Ectodermal cell (in vitro differentiated cells): Measurements from ENCODE around the gene JPT2.

Experiments used
- H3K27ac ChIP-seq: 2 replicates; pipeline ENCODE4 v1.7.0; 2013; ENCODE audit warnings: mild to moderate bottlenecking, low read depth, low read length; ENCODE audit not compliant: insufficient read depth, poor library complexity, severe bottlenecking
- H3K27me3 ChIP-seq: 2 replicates; pipeline ENCODE4 v1.7.0; 2013; ENCODE audit warnings: mild to moderate bottlenecking, low read length; ENCODE audit not compliant: insufficient read depth, control insufficient read depth, poor library complexity, severe bottlenecking
- H3K36me3 ChIP-seq: one replicate; pipeline ENCODE4 v1.7.0; 2013; ENCODE audit warnings: low read length; ENCODE audit not compliant: control insufficient read depth, insufficient read depth
- H3K4me1 ChIP-seq: one replicate; pipeline ENCODE4 v1.7.0; 2013; ENCODE audit warnings: low read length; ENCODE audit not compliant: control insufficient read depth, insufficient read depth
- H3K4me3 ChIP-seq: 2 replicates; pipeline ENCODE4 v1.7.0; 2013; ENCODE audit warnings: low read depth, low read length, control low read depth; ENCODE audit not compliant: insufficient read depth
- H3K9me3 ChIP-seq: 2 replicates; pipeline ENCODE4 v1.7.0; 2013; ENCODE audit warnings: mild to moderate bottlenecking, low read length, moderate library complexity; ENCODE audit not compliant: control insufficient read depth
- WGBS, 2 experiments: methylation state at CpG; one replicate each; pipeline ENCODE4 v1.1.7; 2013; ENCODE audit warnings: missing lambda C conversion rate in 2 of 2; 5-methylcytosine and 5-hydroxymethylcytosine counted together

The JPT2 gene

GRCh38 chr16:1651094-1651973 is 26.7 kb upstream of the JPT2 start:
- Histone ChIP-seq H3K4me3 (no peak overlapping the region), H3K27me3 (no peaks in the 10 kb centered on the region), H3K27ac (no peak overlapping the region), H3K9me3 (no peaks in the 10 kb centered on the region), H3K4me1 (no peaks in the 10 kb centered on the region), H3K36me3 (peaks cover 33% of the 10 kb centered on the region)
- WGBS, 2 experiments: 95% methylated on average over 12 of the region's 12 CpGs

- peaks cover 33% of the 10 kb centered on the region for H3K36me3 ChIP-seq
- no peaks in the 10 kb centered on the region for H3K9me3 ChIP-seq
- WGBS, 2 experiments: 95 to 100% methylated on average over 1 of the region's 1 CpG
- no peak overlapping the region for H3K27ac ChIP-seq
- H3K4me3 ChIP-seq: no peak overlapping the region
- H3K27me3 ChIP-seq: no peaks in the 10 kb centered on the region
- H3K4me1 ChIP-seq: no peaks in the 10 kb centered on the region
Measured at GRCh38 chr16:1651974-1652312, 26.1 kb upstream of the JPT2 start.

- WGBS, 2 experiments: 96 to 97% methylated on average over 15 of the region's 15 CpGs
- Histone ChIP-seq H3K27me3 (no peaks in the 10 kb centered on the region), H3K4me3 (no peak overlapping the region), H3K9me3 (no peaks in the 10 kb centered on the region), H3K27ac (no peak overlapping the region), H3K36me3 (peaks cover 33% of the 10 kb centered on the region), H3K4me1 (no peaks in the 10 kb centered on the region)
Measured at GRCh38 chr16:1653023-1653422, 25.1 kb upstream of the JPT2 start.

- no peaks in the 10 kb centered on the region for H3K27me3 ChIP-seq
- WGBS, 2 experiments: 94 to 97% methylated on average over 32 of the region's 32 CpGs
- no peak overlapping the region for H3K27ac ChIP-seq
- H3K4me1 ChIP-seq: no peaks in the 10 kb centered on the region
- no peaks in the 10 kb centered on the region for H3K9me3 ChIP-seq
- peaks cover 33% of the 10 kb centered on the region for H3K36me3 ChIP-seq
- no peak overlapping the region for H3K4me3 ChIP-seq
Measured at GRCh38 chr16:1654505-1655268, 23.4 kb upstream of the JPT2 start.

GRCh38 chr16:1655269-1655807 is 22.7 kb upstream of the JPT2 start:
- Histone ChIP-seq H3K36me3 (peaks cover 40% of the 10 kb centered on the region), H3K4me3 (no peak overlapping the region), H3K27me3 (no peaks in the 10 kb centered on the region), H3K27ac (no peak overlapping the region), H3K9me3 (no peaks in the 10 kb centered on the region), H3K4me1 (no peaks in the 10 kb centered on the region)
- 95 to 96% methylated on average over 16 of the region's 16 CpGs for WGBS, 2 experiments

GRCh38 chr16:1655909-1656807 is 21.9 kb upstream of the JPT2 start:
- Histone ChIP-seq H3K27me3 (no peaks in the 10 kb centered on the region), H3K27ac (no peak overlapping the region), H3K9me3 (no peaks in the 10 kb centered on the region), H3K36me3 (peaks cover 41% of the 10 kb centered on the region), H3K4me1 (no peaks in the 10 kb centered on the region), H3K4me3 (no peak overlapping the region)
- 95% methylated on average over 52 of the region's 52 CpGs for WGBS, 2 experiments

GRCh38 chr16:1656808-1657617 is 21.1 kb upstream of the JPT2 start:
- no peaks in the 10 kb centered on the region for H3K27me3 ChIP-seq
- peaks cover 43% of the 10 kb centered on the region for H3K36me3 ChIP-seq
- H3K4me1 ChIP-seq: no peaks in the 10 kb centered on the region
- no peak overlapping the region for H3K4me3 ChIP-seq
- no peaks in the 10 kb centered on the region for H3K9me3 ChIP-seq
- 94 to 95% methylated on average over 24 of the region's 24 CpGs for WGBS, 2 experiments
- no peak overlapping the region for H3K27ac ChIP-seq

GRCh38 chr16:1657841-1658240 is 20.2 kb upstream of the JPT2 start:
- WGBS, 2 experiments: 96 to 97% methylated on average over 13 of the region's 13 CpGs

GRCh38 chr16:1659031-1659430 is 19.0 kb upstream of the JPT2 start:
- WGBS, 2 experiments: 95 to 96% methylated on average over 4 to 5 of the region's 5 CpGs
- Histone ChIP-seq H3K27ac (no peak overlapping the region), H3K4me1 (no peaks in the 10 kb centered on the region), H3K36me3 (peaks cover 45% of the 10 kb centered on the region), H3K4me3 (no peak overlapping the region), H3K9me3 (no peaks in the 10 kb centered on the region), H3K27me3 (no peaks in the 10 kb centered on the region)

More at GRCh38 chr16:1657841-1658240, 20.2 kb upstream of the JPT2 start:
- H3K36me3 ChIP-seq: peaks cover 43% of the 10 kb centered on the region
- no peak overlapping the region for H3K4me3 ChIP-seq
- H3K27ac ChIP-seq: no peak overlapping the region
- H3K27me3 ChIP-seq: no peaks in the 10 kb centered on the region
- H3K4me1 ChIP-seq: no peaks in the 10 kb centered on the region
- H3K9me3 ChIP-seq: no peaks in the 10 kb centered on the region
